ENCODE results near the gene WDFY1.

DNA sequence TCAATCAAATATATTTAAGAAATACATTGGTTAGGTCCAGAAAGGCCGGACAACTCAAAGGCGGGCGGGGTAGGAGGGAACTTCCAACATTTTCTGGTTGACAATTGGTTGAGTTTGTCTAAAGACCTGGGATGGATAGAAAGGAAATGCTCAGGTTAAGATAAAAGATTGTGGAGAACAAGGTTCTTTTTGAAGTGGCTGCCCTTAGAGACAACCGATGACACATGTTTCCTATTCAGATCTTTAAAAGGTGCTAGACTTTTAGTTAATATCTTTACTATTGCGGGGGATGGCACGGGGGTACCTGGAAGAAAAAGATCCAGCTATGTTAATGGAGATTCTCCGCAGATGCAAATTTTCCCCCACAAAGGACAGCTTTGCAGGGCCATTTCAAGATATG is 97.7 kb downstream of the WDFY1 start:
- TF ChIP-seq, protein P1, sequence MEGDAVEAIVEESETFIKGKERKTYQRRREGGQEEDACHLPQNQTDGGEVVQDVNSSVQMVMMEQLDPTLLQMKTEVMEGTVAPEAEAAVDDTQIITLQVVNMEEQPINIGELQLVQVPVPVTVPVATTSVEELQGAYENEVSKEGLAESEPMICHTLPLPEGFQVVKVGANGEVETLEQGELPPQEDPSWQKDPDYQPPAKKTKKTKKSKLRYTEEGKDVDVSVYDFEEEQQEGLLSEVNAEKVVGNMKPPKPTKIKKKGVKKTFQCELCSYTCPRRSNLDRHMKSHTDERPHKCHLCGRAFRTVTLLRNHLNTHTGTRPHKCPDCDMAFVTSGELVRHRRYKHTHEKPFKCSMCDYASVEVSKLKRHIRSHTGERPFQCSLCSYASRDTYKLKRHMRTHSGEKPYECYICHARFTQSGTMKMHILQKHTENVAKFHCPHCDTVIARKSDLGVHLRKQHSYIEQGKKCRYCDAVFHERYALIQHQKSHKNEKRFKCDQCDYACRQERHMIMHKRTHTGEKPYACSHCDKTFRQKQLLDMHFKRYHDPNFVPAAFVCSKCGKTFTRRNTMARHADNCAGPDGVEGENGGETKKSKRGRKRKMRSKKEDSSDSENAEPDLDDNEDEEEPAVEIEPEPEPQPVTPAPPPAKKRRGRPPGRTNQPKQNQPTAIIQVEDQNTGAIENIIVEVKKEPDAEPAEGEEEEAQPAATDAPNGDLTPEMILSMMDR (conservative IDR thresholded peaks at IDR 0.05) = no peak
- no peak for TF ChIP-seq ZFX (IDR thresholded peaks at IDR 0.05)

Measured in C4-2B (cell line).